IPS-20b (cell line): ENCODE data around the gene VHLL.
A peak's percentile ranks its signal among the peaks of the same experiment; 100 is the strongest.
"Not testable (repeated sequence)": the region's sequence is repeated elsewhere in the genome, so short reads cannot be mapped to it uniquely, and the experiment has no call there.

Source experiments
- H3K27ac ChIP-seq: one replicate; pipeline ENCODE4 v1.5.1; 2013; ENCODE audit warnings: low read length
- H3K27me3 ChIP-seq: 2 replicates; pipeline ENCODE4 v1.6.1; 2013; ENCODE audit warnings: mild to moderate bottlenecking, low read length, inconsistent platforms; ENCODE audit not compliant: insufficient read depth
- H3K36me3 ChIP-seq: 2 replicates; pipeline ENCODE4 v1.6.1; 2013; ENCODE audit warnings: low read depth, mild to moderate bottlenecking, inconsistent platforms, low read length, moderate library complexity; ENCODE audit not compliant: insufficient read depth
- H3K4me1 ChIP-seq: 2 replicates; pipeline ENCODE4 v1.6.1; 2013; ENCODE audit warnings: mild to moderate bottlenecking, control low read depth, inconsistent platforms, low read length, moderate library complexity; ENCODE audit not compliant: insufficient read depth
- H3K4me3 ChIP-seq: 2 replicates; pipeline ENCODE4 v1.5.1; 2013; ENCODE audit warnings: mild to moderate bottlenecking, low read length, inconsistent platforms
- H3K9ac ChIP-seq: 2 replicates; pipeline ENCODE4 v1.6.1; 2013; ENCODE audit warnings: low read depth, mild to moderate bottlenecking, inconsistent platforms, low read length, moderate library complexity
- H3K9me3 ChIP-seq: 2 replicates; pipeline ENCODE4 v1.6.1; 2013; ENCODE audit warnings: mild to moderate bottlenecking, low read depth, low read length, inconsistent platforms; ENCODE audit not compliant: insufficient read depth

VHLL gene

GRCh38 chr1:156298852-156299357 lies at the start of gene VHLL:
Gene VHLL (minus strand): TSS chr1:156299307. CDS start chr1:156299189, 118 bp downstream.
- H3K36me3 ChIP-seq, result peaks cover under 1% of the 10 kb centered on the region; the same call in 1 of the 2 replicates
- no peak within 1 kb of the TSS for H3K9ac ChIP-seq
- H3K9me3 ChIP-seq, result no peaks in the 10 kb centered on the region
- H3K4me1 ChIP-seq, result no peaks in the 10 kb centered on the region; the same call in 1 of the 2 replicates
- H3K4me3 ChIP-seq, result no peak within 1 kb of the TSS
- no peak within 1 kb of the TSS for H3K27ac ChIP-seq
- no peaks in the 10 kb centered on the region for H3K27me3 ChIP-seq

GRCh38 chr1:156347331-156347730 lies 48.2 kb upstream of the VHLL start:
- Histone ChIP-seq H3K27me3 (no peaks in the 10 kb centered on the region), H3K27ac (no peak overlapping the region), H3K36me3 (no peaks in the 10 kb centered on the region), H3K4me3 (no peak overlapping the region), H3K9ac (no peak overlapping the region), H3K9me3 (no peaks in the 10 kb centered on the region), H3K4me1 (0 out of 2 replicates have a peak, but pooled peaks cover 3% of the 10 kb centered on the region)

GRCh38 chr1:156346636-156347035 lies 47.5 kb upstream of the VHLL start:
- H3K27me3 ChIP-seq, result no peaks in the 10 kb centered on the region
- no peaks in the 10 kb centered on the region for H3K9me3 ChIP-seq
- H3K4me1 ChIP-seq, result 0 out of 2 replicates have a peak, but pooled peaks cover 3% of the 10 kb centered on the region
- H3K4me3 ChIP-seq, result no peak overlapping the region
- H3K27ac ChIP-seq, result no peak overlapping the region
- H3K9ac ChIP-seq, result no peak overlapping the region
- no peaks in the 10 kb centered on the region for H3K36me3 ChIP-seq

- not testable (repeated sequence) for H3K4me3 ChIP-seq, H3K9me3 ChIP-seq, H3K27me3 ChIP-seq, H3K9ac ChIP-seq, H3K27ac ChIP-seq, H3K4me1 ChIP-seq, H3K36me3 ChIP-seq
Measured at GRCh38 chr1:156346035-156346434, 46.9 kb upstream of the VHLL start.

- H3K27me3 ChIP-seq, result no peaks in the 10 kb centered on the region
- no peaks in the 10 kb centered on the region for H3K9me3 ChIP-seq
- H3K9ac ChIP-seq, result no peak overlapping the region
- no peak overlapping the region for H3K4me3 ChIP-seq
- H3K27ac ChIP-seq, result no peak overlapping the region
- H3K36me3 ChIP-seq, result no peaks in the 10 kb centered on the region
- 0 out of 2 replicates have a peak, but pooled peaks cover 3% of the 10 kb centered on the region for H3K4me1 ChIP-seq
Measured at GRCh38 chr1:156344409-156344808, 45.3 kb upstream of the VHLL start.

- no peak overlapping the region for H3K27ac ChIP-seq
- 0 out of 2 replicates have a peak, but pooled peaks cover 3% of the 10 kb centered on the region for H3K4me1 ChIP-seq
- H3K27me3 ChIP-seq, result no peaks in the 10 kb centered on the region
- H3K4me3 ChIP-seq, result no peak overlapping the region
- no peaks in the 10 kb centered on the region for H3K9me3 ChIP-seq
- H3K36me3 ChIP-seq, result no peaks in the 10 kb centered on the region
- no peak overlapping the region for H3K9ac ChIP-seq
Measured at GRCh38 chr1:156342166-156342955, 43.3 kb upstream of the VHLL start.

GRCh38 chr1:156338180-156338976 lies 39.3 kb upstream of the VHLL start, which contains the start of the genes CCT3 and TSACC:
Gene CCT3 (minus strand): TSS chr1:156338292. CDS start chr1:156338184, 108 bp downstream.
Gene TSACC (plus strand): TSS chr1:156338526. CDS start chr1:156339758, 1,232 bp downstream.
- Histone ChIP-seq H3K36me3 (peaks cover 28% of the 10 kb centered on the region), H3K4me3 (peak within 1 kb of the TSS; percentile 99), H3K27ac (peak within 1 kb of the TSS; percentile 63), H3K9ac (peak within 1 kb of the TSS; percentile 97), H3K4me1 (no peaks in the 10 kb centered on the region), H3K27me3 (no peaks in the 10 kb centered on the region), H3K9me3 (no peaks in the 10 kb centered on the region)

GRCh38 chr1:156337888-156338179 lies 38.7 kb upstream of the VHLL start:
- H3K27me3 ChIP-seq, result no peaks in the 10 kb centered on the region
- H3K4me3 ChIP-seq, result peak overlapping the region; percentile 99
- peaks cover 34% of the 10 kb centered on the region for H3K36me3 ChIP-seq
- H3K4me1 ChIP-seq, result no peaks in the 10 kb centered on the region
- peak overlapping the region; percentile 63 for H3K27ac ChIP-seq
- peak overlapping the region; percentile 97 for H3K9ac ChIP-seq
- no peaks in the 10 kb centered on the region for H3K9me3 ChIP-seq

- peak overlapping the region; percentile 99 for H3K4me3 ChIP-seq
- peaks cover 39% of the 10 kb centered on the region for H3K36me3 ChIP-seq
- H3K9ac ChIP-seq, result peak overlapping the region; percentile 97
- H3K27me3 ChIP-seq, result no peaks in the 10 kb centered on the region
- H3K4me1 ChIP-seq, result no peaks in the 10 kb centered on the region
- H3K27ac ChIP-seq, result peak overlapping the region; percentile 63
- no peaks in the 10 kb centered on the region for H3K9me3 ChIP-seq
Measured at GRCh38 chr1:156337052-156337887, 38.2 kb upstream of the VHLL start.

- H3K27me3 ChIP-seq, result no peaks in the 10 kb centered on the region
- peaks cover 49% of the 10 kb centered on the region for H3K36me3 ChIP-seq
- H3K27ac ChIP-seq, result no peak overlapping the region
- H3K9me3 ChIP-seq, result no peaks in the 10 kb centered on the region
- peak overlapping the region; percentile 99 for H3K4me3 ChIP-seq
- H3K9ac ChIP-seq, result peak overlapping the region; percentile 97; the same call in 1 of the 2 replicates
- no peaks in the 10 kb centered on the region for H3K4me1 ChIP-seq
Measured at GRCh38 chr1:156336242-156336641, 37.1 kb upstream of the VHLL start.

- H3K27me3 ChIP-seq, H3K9me3 ChIP-seq, H3K27ac ChIP-seq, H3K4me3 ChIP-seq, H3K4me1 ChIP-seq, H3K9ac ChIP-seq: not testable (repeated sequence)
- peaks cover 87% of the 10 kb centered on the region for H3K36me3 ChIP-seq
Measured at GRCh38 chr1:156323179-156323578, 24.1 kb upstream of the VHLL start.
